ENCODE results near the gene NQO2. TPM values are rescaled to one million over a fixed set of nuclear protein-coding genes. Genes with fewer than 3 reads are reported as not detected.

The NQO2 gene
- total and polyA plus RNA-seq, 2 of the 13 experiments (the other 11 are each of a cell fraction or from before 2014, with no cell fraction given): 32.2 to 56.5 TPM

GRCh38 chr6:2988426-2989331 is 11.0 kb upstream of the NQO2 start (continued):
- TF ChIP-seq ZNF562 (CRISPR knock-in tag; IDR thresholded peaks at IDR 0.05; ENCODE audit: borderline replicate concordance) (no peak), HOXA3 (CRISPR knock-in tag; IDR thresholded peaks at IDR 0.05) (peak; percentile 82), ZNF558 (CRISPR knock-in tag; IDR thresholded peaks at IDR 0.05; ENCODE audit: borderline replicate concordance) (peak; percentile 12; the same call in 1 of the 2 replicates), ATF7 (IDR thresholded peaks at IDR 0.05) (no peak), ATF7 (CRISPR knock-in tag; IDR thresholded peaks at IDR 0.05) (peak; percentile 58; the same call in 1 of the 2 replicates), ZFYVE20 (CRISPR knock-in tag; IDR thresholded peaks at IDR 0.05; ENCODE audit: borderline replicate concordance, low read depth) (peak; percentile 80; the same call in 1 of the 2 replicates), NFE2L2 (IDR thresholded peaks at IDR 0.05; ENCODE audit: low read length) (no peak), EHMT2 (IDR thresholded peaks at IDR 0.05; ENCODE audit: borderline replicate concordance, low read depth, low read length) (no peak), ZIK1 (CRISPR knock-in tag; IDR thresholded peaks at IDR 0.05; ENCODE audit: borderline replicate concordance, low read depth) (peak; percentile 30; the same call in 1 of the 2 replicates), NR2F6 (IDR thresholded peaks at IDR 0.05) (peak; percentile 34; the same call in 1 of the 2 replicates), NR2F6 (CRISPR knock-in tag; IDR thresholded peaks at IDR 0.05) (peak; percentile 71), MYC (CRISPR knock-in tag; IDR thresholded peaks at IDR 0.05; ENCODE audit: borderline replicate concordance) (peak; percentile 85), MTF1 (CRISPR knock-in tag; IDR thresholded peaks at IDR 0.05) (peak; percentile 5; the same call in 1 of the 2 replicates), ZBTB7B (CRISPR knock-in tag; IDR thresholded peaks at IDR 0.05) (peak; percentile 75), ZNF770 (CRISPR knock-in tag; IDR thresholded peaks at IDR 0.05) (peak; percentile 71), SIX1 (CRISPR knock-in tag; IDR thresholded peaks at IDR 0.05; ENCODE audit: borderline replicate concordance) (no peak; the same call in 1 of the 2 replicates), PLRG1 (conservative IDR thresholded peaks at IDR 0.05) (no peak), KLF12 (CRISPR knock-in tag; IDR thresholded peaks at IDR 0.05; ENCODE audit: borderline replicate concordance) (no peak; the same call in 1 of the 2 replicates), BRD4 (CRISPR knock-in tag; IDR thresholded peaks at IDR 0.05) (peak; percentile 86), CHD2 (IDR thresholded peaks at IDR 0.05; ENCODE audit: low read depth, low read length) (peak; percentile 12; the same call in 1 of the 2 replicates), ZNF343 (CRISPR knock-in tag; IDR thresholded peaks at IDR 0.05) (no peak; the same call in none of the 2 replicates), E2F2 (CRISPR knock-in tag; IDR thresholded peaks at IDR 0.05; ENCODE audit: borderline replicate concordance) (peak; percentile 94), ZNF276 (CRISPR knock-in tag; IDR thresholded peaks at IDR 0.05; ENCODE audit: low read depth) (peak; percentile 35; the same call in 1 of the 2 replicates), ZSCAN12 (CRISPR knock-in tag; IDR thresholded peaks at IDR 0.05) (peak; percentile 76)
- TF ChIP-seq, protein P1, sequence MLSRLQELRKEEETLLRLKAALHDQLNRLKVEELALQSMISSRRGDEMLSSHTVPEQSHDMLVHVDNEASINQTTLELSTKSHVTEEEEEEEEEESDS (CRISPR knock-in tag; IDR thresholded peaks at IDR 0.05; ENCODE audit: borderline replicate concordance): peak; percentile 97; the same call in 1 of the 2 replicates
